Measurements from ENCODE around the gene CASK.

The CASK gene

GRCh38 chrX:41870719-41871151 is 52.6 kb downstream of the CASK start:
- no peak for DNase-seq (ENCODE audit: low read depth)
- no peak overlapping the region for H3K4me3 ChIP-seq (ENCODE audit: low read depth, low read length)
- TF ChIP-seq CTCF (IDR thresholded peaks at IDR 0.05; ENCODE audit: control insufficient read depth, extremely low read depth, insufficient read depth) = no peak

GRCh38 chrX:41868392-41868977 is 54.9 kb downstream of the CASK start:
- no peak for DNase-seq (ENCODE audit: low read depth)
- TF ChIP-seq CTCF (IDR thresholded peaks at IDR 0.05; ENCODE audit: control insufficient read depth, extremely low read depth, insufficient read depth) = no peak
- H3K4me3 ChIP-seq (ENCODE audit: low read depth, low read length) = no peak overlapping the region

- DNase-seq (ENCODE audit: low read depth) = no peak
- peak; percentile 12; the same call in 1 of the 2 replicates for TF ChIP-seq CTCF (IDR thresholded peaks at IDR 0.05; ENCODE audit: control insufficient read depth, extremely low read depth, insufficient read depth)
- no peak overlapping the region for H3K4me3 ChIP-seq (ENCODE audit: low read depth, low read length)
Observed at GRCh38 chrX:41863343-41864203, 59.8 kb downstream of the CASK start.

- no peak for DNase-seq (ENCODE audit: low read depth)
- H3K4me3 ChIP-seq (ENCODE audit: low read depth, low read length) = no peak overlapping the region
- no peak for TF ChIP-seq CTCF (IDR thresholded peaks at IDR 0.05; ENCODE audit: control insufficient read depth, extremely low read depth, insufficient read depth)
Observed at GRCh38 chrX:41862562-41863184, 60.7 kb downstream of the CASK start.

GRCh38 chrX:41858161-41858775 is 65.1 kb downstream of the CASK start:
- DNase-seq (ENCODE audit: low read depth) = no peak
- no peak for TF ChIP-seq CTCF (IDR thresholded peaks at IDR 0.05; ENCODE audit: control insufficient read depth, extremely low read depth, insufficient read depth)

GRCh38 chrX:41857670-41858069 is 65.7 kb downstream of the CASK start:
- DNase-seq (ENCODE audit: low read depth) = no peak
- no peak for TF ChIP-seq CTCF (IDR thresholded peaks at IDR 0.05; ENCODE audit: control insufficient read depth, extremely low read depth, insufficient read depth)
- no peak overlapping the region for H3K4me3 ChIP-seq (ENCODE audit: low read depth, low read length)

More at GRCh38 chrX:41858161-41858775, 65.1 kb downstream of the CASK start:
- H3K4me3 ChIP-seq (ENCODE audit: low read depth, low read length) = no peak overlapping the region
